GM12878 (cell line): ENCODE measurements around the gene TRAF3. TPM values are rescaled to one million over a fixed set of nuclear protein-coding genes. Genes with fewer than 3 reads are reported as not detected.
A peak's percentile ranks its signal among the peaks of the same experiment; 100 is the strongest.

Experiments used
- ATAC-seq: fragments of 200-7000 bp; cut with Tn5 transposase; 3 replicates; pipeline ENCODE4 v1.9.1; 2020; ENCODE audit warnings: mild to moderate bottlenecking, moderate library complexity
- BruUV-seq: library from RNA; stranded (reverse); fragments of 400-500 nt; replicated peaks from 2 replicates; lab custom pipeline; 2021; lab: Mats Ljungman, UMichigan
- CTCF ChIA-PET: fragments of 300-600 bp; sonication (Branson Sonifier 250); formaldehyde crosslinking; extraction: SDS; loops from one replicate; lab custom pipeline; 2021; ENCODE audit warnings: inconsistent platforms; lab: Yijun Ruan, JAX
- POLR2A ChIA-PET: fragments of 350-600 bp; formaldehyde crosslinking; extraction: SDS; loops from one replicate; lab custom pipeline; 2021; ENCODE audit warnings: inconsistent platforms; lab: Charles Lee
- RAD21 ChIA-PET: fragments of 300-600 bp; sonication (Branson Sonifier 250); formaldehyde crosslinking; loops from one replicate; lab custom pipeline; 2023; ENCODE audit warnings: antibody characterized with exemption; ENCODE audit not compliant: unreplicated experiment; lab: Charles Lee
- SMC1A ChIA-PET: fragments of 300-600 bp; sonication (Branson Sonifier 250); formaldehyde crosslinking; loops from one replicate; lab custom pipeline; 2023; ENCODE audit not compliant: unreplicated experiment, uncharacterized antibody; lab: Charles Lee
- DNase-seq: peaks from one replicate; pipeline ENCODE4 v3.0.0-alpha.2; 2011; ENCODE audit warnings: low read depth, low spot score
- FAIRE-seq: peaks from 3 replicates; lab custom pipeline; 2011; peaks lifted over from hg19 to GRCh38; lab: Jason Lieb, UNC
- H2AFZ ChIP-seq: 2 replicates; pipeline ENCODE4 v1.6.0; 2011; ENCODE audit warnings: low read depth, low read length, control low read depth; ENCODE audit not compliant: control insufficient read depth
- H3K27ac ChIP-seq: 2 replicates; pipeline ENCODE4 v1.5.1; 2011; ENCODE audit warnings: control low read depth; ENCODE audit not compliant: control insufficient read depth, insufficient read depth
- H3K27me3 ChIP-seq, 2 experiments: replicated peaks in 1 of 2; 2 replicates each; pipeline versions ENCODE4 v1.6.0 to v1.6.1; 2011; ENCODE audit warnings: low read length in 1 of 2; ENCODE audit not compliant: control insufficient read depth in 2 of 2, insufficient read depth in 2 of 2
- H3K36me3 ChIP-seq, 2 experiments: 2 replicates each; pipeline ENCODE4 v1.5.1; 2011; ENCODE audit warnings: low read length in 1 of 2; ENCODE audit not compliant: control insufficient read depth in 2 of 2, insufficient read depth in 2 of 2
- H3K4me1 ChIP-seq: 2 replicates; pipeline ENCODE4 v1.6.1; 2011; ENCODE audit warnings: mild to moderate bottlenecking, low read length, moderate library complexity, mixed read lengths; ENCODE audit not compliant: control insufficient read depth, insufficient read depth
- H3K4me2 ChIP-seq: 2 replicates; pipeline ENCODE4 v1.6.0; 2011; ENCODE audit warnings: control low read depth; ENCODE audit not compliant: control insufficient read depth, insufficient read depth
- H3K4me3 ChIP-seq: fragments of 200-600 bp; sonication (generic); 2 replicates; pipeline ENCODE4 v1.5.1; 2016
- H3K79me2 ChIP-seq: 2 replicates; pipeline ENCODE4 v1.6.0; 2011; ENCODE audit warnings: low read length; ENCODE audit not compliant: control insufficient read depth, insufficient read depth
- H3K9ac ChIP-seq: 2 replicates; pipeline ENCODE4 v1.8.0; 2011; ENCODE audit warnings: low read length, control low read depth, mixed read lengths; ENCODE audit not compliant: control insufficient read depth, insufficient read depth
- H3K9me3 ChIP-seq: replicated peaks from 3 replicates; pipeline ENCODE4 v1.5.1; 2011; ENCODE audit warnings: mild to moderate bottlenecking, low read length; ENCODE audit not compliant: control insufficient read depth, insufficient read depth
- H4K20me1 ChIP-seq: 2 replicates; pipeline ENCODE4 v1.6.0; 2011; ENCODE audit not compliant: control insufficient read depth, insufficient read depth
- BRCA1 ChIP-seq: IDR thresholded peaks from 2 replicates; pipeline ENCODE4 v1.6.1; 2011; ENCODE audit warnings: low read depth, low read length, improper control_type of control experiment
- CREB1 ChIP-seq: IDR thresholded peaks from 2 replicates; pipeline ENCODE4 v1.6.1; 2012; ENCODE audit warnings: low read depth, mild to moderate bottlenecking, inconsistent platforms
- JUNB ChIP-seq: IDR thresholded peaks from 2 replicates; pipeline ENCODE4 v1.6.1; 2016; ENCODE audit warnings: antibody characterized with exemption, mild to moderate bottlenecking
- LARP7 ChIP-seq: fragments of 450-650 bp; IDR thresholded peaks from 2 replicates; pipeline ENCODE4 v1.6.1; 2017; ENCODE audit warnings: mild to moderate bottlenecking
- MYB ChIP-seq: fragments of 150-350 bp; IDR thresholded peaks from 2 replicates; pipeline ENCODE4 v1.6.1; 2014; ENCODE audit warnings: mild to moderate bottlenecking, low read depth, low read length, borderline replicate concordance
- NR2C2 ChIP-seq: IDR thresholded peaks from 2 replicates; pipeline ENCODE4 v1.6.1; 2011; ENCODE audit warnings: borderline replicate concordance, low read depth; ENCODE audit not compliant: control insufficient read depth, insufficient read length
- RAD21 ChIP-seq: IDR thresholded peaks from 2 replicates; pipeline ENCODE4 v1.6.1; 2011; ENCODE audit warnings: mild to moderate bottlenecking, low read depth, low read length, moderate library complexity; ENCODE audit not compliant: insufficient read depth
- RAD51 ChIP-seq: fragments of 450-650 bp; IDR thresholded peaks from 2 replicates; pipeline ENCODE4 v1.6.1; 2016; ENCODE audit warnings: moderate library complexity, mild to moderate bottlenecking, inconsistent platforms
- SIN3A ChIP-seq: IDR thresholded peaks from 2 replicates; pipeline ENCODE4 v1.6.1; 2012; ENCODE audit warnings: low read depth, low read length, improper control_type of control experiment
- TCF3 ChIP-seq: IDR thresholded peaks from 2 replicates; pipeline ENCODE4 v1.6.1; 2012; ENCODE audit warnings: low read depth, mild to moderate bottlenecking, low read length, borderline replicate concordance; ENCODE audit not compliant: insufficient read depth
- ZNF207 ChIP-seq: fragments of 450-650 bp; IDR thresholded peaks from 2 replicates; pipeline ENCODE4 v1.6.1; 2014; ENCODE audit warnings: antibody characterized with exemption, mild to moderate bottlenecking, borderline replicate concordance
- ZNF622 ChIP-seq: fragments of 450-650 bp; IDR thresholded peaks from 2 replicates; pipeline ENCODE4 v1.6.1; 2017; ENCODE audit warnings: mild to moderate bottlenecking, inconsistent platforms
- WGBS: methylation state at CpG from one replicate; pipeline ENCODE4 v1.1.6; 2016; ENCODE audit warnings: low lambda C conversion rate; ENCODE audit not compliant: insufficient replicate concordance, insufficient coverage; ENCODE audit errors: missing lambda C conversion rate; 5-methylcytosine and 5-hydroxymethylcytosine counted together
- in situ Hi-C: fragments of 300-500 bp; cut with MboI; formaldehyde crosslinking; loops from 9 replicates; pipeline ENCODE4 v1.14.3; 2018; ENCODE audit warnings: mixed read lengths
- intact Hi-C: fragments of 100-400 bp; cut with micrococcal nuclease; formaldehyde crosslinking; loops from one replicate; pipeline ENCODE4 v1.14.2; 2022; ENCODE audit not compliant: unreplicated experiment
- polyA plus RNA-seq, 11 experiments: library from polyadenylated mRNA; depleted of rRNA in 4 of 11; unstranded in 6 of 11; stranded (reverse) in 5 of 11; fragments of >200 nt; fragmentation: Nextera tagmentation in 4 of 11; fragmentation: Illumina TruSeq in 1 of 11; extraction: Ambion mirVana in 4 of 11; extraction: Trizol in 1 of 11; gene quantifications; 1 replicate in 1 of 11; 2 replicates in 10 of 11; pipeline versions ENCODE4 v1.2.1 to v1.2.3, GENCODE V29; 2011 to 2016; ENCODE audit warnings: inconsistent platforms in 2 of 11, missing spikeins in 2 of 11, low read depth in 1 of 11
- total RNA-seq, 4 experiments: library from RNA; depleted of rRNA in 3 of 4; stranded (reverse); fragments of >200 nt in 3 of 4; fragmentation: Illumina TruSeq in 1 of 4; extraction: Trizol in 1 of 4; gene quantifications; 2 replicates each; pipeline versions ENCODE4 v1.2.1 to v1.2.3, GENCODE V29; 2013 to 2021
- TF ChIP-seq, protein P1 (sequence below): IDR thresholded peaks from 2 replicates; pipeline ENCODE4 v1.6.1; 2012; ENCODE audit warnings: low read length, inconsistent platforms
- TF ChIP-seq, protein P2 (sequence below): IDR thresholded peaks from 2 replicates; pipeline ENCODE4 v1.6.1; 2011; ENCODE audit warnings: mild to moderate bottlenecking, low read depth, low read length, moderate library complexity; ENCODE audit not compliant: insufficient replicate concordance
- TF ChIP-seq, protein P3 (sequence below): fragments of 450-650 bp; IDR thresholded peaks from 2 replicates; pipeline ENCODE4 v1.6.1; 2016; ENCODE audit warnings: mild to moderate bottlenecking

TRAF3 gene
- total and polyA plus RNA-seq, 10 of the 15 experiments (the other 5 are each of a cell fraction or from before 2014, with no cell fraction given), result 3.0 to 70.1 (median 36.5) TPM

DNA sequence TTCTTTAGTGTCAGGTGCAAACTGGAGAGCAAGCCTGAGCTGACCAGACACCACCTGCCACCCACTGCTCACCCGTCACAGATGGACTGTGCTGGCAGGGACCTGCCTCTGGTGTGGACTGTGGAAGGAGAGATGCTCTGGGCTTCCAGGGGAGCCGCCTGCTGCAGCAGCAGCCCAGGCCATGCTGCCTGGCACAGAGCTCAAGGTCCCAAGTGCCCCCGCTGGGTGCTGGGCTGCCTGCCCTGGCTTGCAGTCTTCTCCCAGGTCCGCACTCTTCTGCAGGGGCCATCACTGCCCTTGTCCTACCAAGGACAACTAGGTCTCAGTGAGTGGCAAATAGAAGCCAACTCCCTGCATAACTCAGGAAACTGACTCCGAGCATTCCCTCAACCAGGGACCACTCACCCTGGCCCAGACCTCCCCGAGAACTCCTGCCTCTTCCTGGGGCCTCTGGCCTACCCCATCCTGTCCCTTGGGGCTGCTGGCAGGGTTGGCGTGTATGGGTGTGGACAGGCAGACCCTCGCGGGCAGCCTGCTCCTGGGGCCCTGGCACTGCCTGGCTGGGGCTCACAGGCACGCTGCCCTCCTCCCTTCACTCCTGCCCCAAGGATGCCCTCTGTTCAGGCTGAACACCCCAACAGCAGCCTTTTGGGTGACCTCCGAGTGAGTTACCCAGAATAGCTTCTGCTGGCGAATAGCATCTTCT lies 154.5 kb downstream of the TRAF3 start:
- 76% methylated on average over 12 of the region's 12 CpGs for WGBS
- H3K4me1 ChIP-seq, result peaks cover 24% of the 10 kb centered on the region
- SMC1A ChIA-PET, result no interaction called here
- no peaks in the 10 kb centered on the region for H3K9me3 ChIP-seq
- in situ Hi-C loops (no loop called here), intact Hi-C loops (no loop called here)
- POLR2A ChIA-PET, result no interaction called here
- H3K27me3 ChIP-seq, result peaks cover 7 to 10% of the 10 kb centered on the region in 2 experiments
- no peak overlapping the region for H2AFZ ChIP-seq
- peaks cover 0 to 1% of the 10 kb centered on the region in 2 experiments; a peak in 1 of 4 replicates for H3K36me3 ChIP-seq
- H3K9ac ChIP-seq, result no peak overlapping the region
- no TSS peak for BruUV-seq
- ATAC-seq (peak; percentile 9; the same call in 2 of the 3 replicates), DNase-seq (no peak), FAIRE-seq (no peak)
- RAD21 ChIA-PET, result interaction anchor here (1.4 kb wide), 1 partner anchor 238 kb away, joined by 3 read pairs; no protein-coding TSS in a partner anchor
- no peak overlapping the region for H3K4me3 ChIP-seq
- no peak overlapping the region for H3K4me2 ChIP-seq
- CTCF ChIA-PET, result no interaction called here
- no peaks in the 10 kb centered on the region for H4K20me1 ChIP-seq
- H3K79me2 ChIP-seq, result no peaks in the 10 kb centered on the region
- TF ChIP-seq TCF3 (no peak), JUNB (no peak), ZNF622 (no peak), RAD51 (no peak), MYB (no peak), BRCA1 (no peak), CREB1 (no peak), ZNF207 (no peak), SIN3A (no peak), RAD21 (no peak), LARP7 (no peak), NR2C2 (no peak)
- TF ChIP-seq, protein P1, sequence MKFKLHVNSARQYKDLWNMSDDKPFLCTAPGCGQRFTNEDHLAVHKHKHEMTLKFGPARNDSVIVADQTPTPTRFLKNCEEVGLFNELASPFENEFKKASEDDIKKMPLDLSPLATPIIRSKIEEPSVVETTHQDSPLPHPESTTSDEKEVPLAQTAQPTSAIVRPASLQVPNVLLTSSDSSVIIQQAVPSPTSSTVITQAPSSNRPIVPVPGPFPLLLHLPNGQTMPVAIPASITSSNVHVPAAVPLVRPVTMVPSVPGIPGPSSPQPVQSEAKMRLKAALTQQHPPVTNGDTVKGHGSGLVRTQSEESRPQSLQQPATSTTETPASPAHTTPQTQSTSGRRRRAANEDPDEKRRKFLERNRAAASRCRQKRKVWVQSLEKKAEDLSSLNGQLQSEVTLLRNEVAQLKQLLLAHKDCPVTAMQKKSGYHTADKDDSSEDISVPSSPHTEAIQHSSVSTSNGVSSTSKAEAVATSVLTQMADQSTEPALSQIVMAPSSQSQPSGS, result no peak
- TF ChIP-seq, protein P2, sequence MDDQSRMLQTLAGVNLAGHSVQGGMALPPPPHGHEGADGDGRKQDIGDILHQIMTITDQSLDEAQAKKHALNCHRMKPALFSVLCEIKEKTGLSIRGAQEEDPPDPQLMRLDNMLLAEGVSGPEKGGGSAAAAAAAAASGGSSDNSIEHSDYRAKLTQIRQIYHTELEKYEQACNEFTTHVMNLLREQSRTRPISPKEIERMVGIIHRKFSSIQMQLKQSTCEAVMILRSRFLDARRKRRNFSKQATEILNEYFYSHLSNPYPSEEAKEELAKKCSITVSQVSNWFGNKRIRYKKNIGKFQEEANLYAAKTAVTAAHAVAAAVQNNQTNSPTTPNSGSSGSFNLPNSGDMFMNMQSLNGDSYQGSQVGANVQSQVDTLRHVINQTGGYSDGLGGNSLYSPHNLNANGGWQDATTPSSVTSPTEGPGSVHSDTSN, result no peak
- TF ChIP-seq, protein P3, sequence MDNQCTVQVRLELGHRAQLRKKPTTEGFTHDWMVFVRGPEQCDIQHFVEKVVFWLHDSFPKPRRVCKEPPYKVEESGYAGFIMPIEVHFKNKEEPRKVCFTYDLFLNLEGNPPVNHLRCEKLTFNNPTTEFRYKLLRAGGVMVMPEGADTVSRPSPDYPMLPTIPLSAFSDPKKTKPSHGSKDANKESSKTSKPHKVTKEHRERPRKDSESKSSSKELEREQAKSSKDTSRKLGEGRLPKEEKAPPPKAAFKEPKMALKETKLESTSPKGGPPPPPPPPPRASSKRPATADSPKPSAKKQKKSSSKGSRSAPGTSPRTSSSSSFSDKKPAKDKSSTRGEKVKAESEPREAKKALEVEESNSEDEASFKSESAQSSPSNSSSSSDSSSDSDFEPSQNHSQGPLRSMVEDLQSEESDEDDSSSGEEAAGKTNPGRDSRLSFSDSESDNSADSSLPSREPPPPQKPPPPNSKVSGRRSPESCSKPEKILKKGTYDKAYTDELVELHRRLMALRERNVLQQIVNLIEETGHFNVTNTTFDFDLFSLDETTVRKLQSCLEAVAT, result no peak
- H3K27ac ChIP-seq, result no peak overlapping the region
